ENCODE results near the gene PPP2R2D. TPM values are rescaled to one million over a fixed set of nuclear protein-coding genes. Genes with fewer than 3 reads are reported as not detected.

Gene PPP2R2D
- total and polyA plus RNA-seq, 9 donors: 25.2 to 33.2 (median 28.4) TPM

- H3K4me1 ChIP-seq (ENCODE audit: control insufficient read depth, insufficient read depth, low read length): no peaks in the 10 kb centered on the region
- no peak overlapping the region for H3K4me3 ChIP-seq (ENCODE audit: low read length)
- 76% methylated on average over 12 of the region's 18 CpGs for WGBS (ENCODE audit: insufficient coverage)
- H3K27me3 ChIP-seq (ENCODE audit: control insufficient read depth, insufficient read depth, low read length): peaks cover 10% of the 10 kb centered on the region
- no peak for DNase-seq
- no peaks in the 10 kb centered on the region for H3K36me3 ChIP-seq (ENCODE audit: control insufficient read depth, insufficient read depth, low read length)
- H3K27ac ChIP-seq (ENCODE audit: low read length): no peak overlapping the region
- H3K9me3 ChIP-seq (replicated peaks; ENCODE audit: control insufficient read depth, low read depth, low read length): no peaks in the 10 kb centered on the region
Observed at GRCh38 chr10:131856441-131857094, 44.2 kb upstream of the PPP2R2D start.

GRCh38 chr10:131857156-131858117, 43.4 kb upstream of the PPP2R2D start:
- Histone ChIP-seq H3K9me3 (replicated peaks; ENCODE audit: control insufficient read depth, low read depth, low read length) (no peaks in the 10 kb centered on the region), H3K36me3 (ENCODE audit: control insufficient read depth, insufficient read depth, low read length) (no peaks in the 10 kb centered on the region), H3K4me1 (ENCODE audit: control insufficient read depth, insufficient read depth, low read length) (no peaks in the 10 kb centered on the region), H3K4me3 (ENCODE audit: low read length) (no peak overlapping the region), H3K27me3 (ENCODE audit: control insufficient read depth, insufficient read depth, low read length) (peaks cover 11% of the 10 kb centered on the region), H3K27ac (ENCODE audit: low read length) (no peak overlapping the region)
- WGBS (ENCODE audit: insufficient coverage): 83% methylated on average over 29 of the region's 33 CpGs
- no peak for DNase-seq

GRCh38 chr10:131858118-131858515, 42.7 kb upstream of the PPP2R2D start:
- 58% methylated on average over 11 of the region's 11 CpGs for WGBS (ENCODE audit: insufficient coverage)
- Histone ChIP-seq H3K27ac (ENCODE audit: low read length) (no peak overlapping the region), H3K9me3 (replicated peaks; ENCODE audit: control insufficient read depth, low read depth, low read length) (no peaks in the 10 kb centered on the region), H3K4me3 (ENCODE audit: low read length) (no peak overlapping the region), H3K4me1 (ENCODE audit: control insufficient read depth, insufficient read depth, low read length) (no peaks in the 10 kb centered on the region), H3K36me3 (ENCODE audit: control insufficient read depth, insufficient read depth, low read length) (no peaks in the 10 kb centered on the region), H3K27me3 (ENCODE audit: control insufficient read depth, insufficient read depth, low read length) (peaks cover 14% of the 10 kb centered on the region)
- no peak for DNase-seq

- Histone ChIP-seq H3K9me3 (replicated peaks; ENCODE audit: control insufficient read depth, low read depth, low read length) (no peaks in the 10 kb centered on the region), H3K27me3 (ENCODE audit: control insufficient read depth, insufficient read depth, low read length) (peaks cover 14% of the 10 kb centered on the region), H3K4me3 (ENCODE audit: low read length) (no peak overlapping the region), H3K4me1 (ENCODE audit: control insufficient read depth, insufficient read depth, low read length) (no peaks in the 10 kb centered on the region), H3K27ac (ENCODE audit: low read length) (no peak overlapping the region), H3K36me3 (ENCODE audit: control insufficient read depth, insufficient read depth, low read length) (no peaks in the 10 kb centered on the region)
- no peak for DNase-seq
- 87% methylated on average over 29 of the region's 35 CpGs for WGBS (ENCODE audit: insufficient coverage)
Observed at GRCh38 chr10:131858583-131859340, 42.0 kb upstream of the PPP2R2D start.

- Histone ChIP-seq H3K4me1 (ENCODE audit: control insufficient read depth, insufficient read depth, low read length) (no peaks in the 10 kb centered on the region), H3K9me3 (replicated peaks; ENCODE audit: control insufficient read depth, low read depth, low read length) (no peaks in the 10 kb centered on the region), H3K27me3 (ENCODE audit: control insufficient read depth, insufficient read depth, low read length) (peaks cover 14% of the 10 kb centered on the region), H3K4me3 (ENCODE audit: low read length) (no peak overlapping the region), H3K27ac (ENCODE audit: low read length) (no peak overlapping the region), H3K36me3 (ENCODE audit: control insufficient read depth, insufficient read depth, low read length) (no peaks in the 10 kb centered on the region)
- 76% methylated on average over 9 of the region's 9 CpGs for WGBS (ENCODE audit: insufficient coverage)
- no peak for DNase-seq
Observed at GRCh38 chr10:131859341-131860020, 41.3 kb upstream of the PPP2R2D start.

- Histone ChIP-seq H3K27ac (ENCODE audit: low read length) (no peak overlapping the region), H3K4me3 (ENCODE audit: low read length) (no peak overlapping the region), H3K9me3 (replicated peaks; ENCODE audit: control insufficient read depth, low read depth, low read length) (no peaks in the 10 kb centered on the region), H3K36me3 (ENCODE audit: control insufficient read depth, insufficient read depth, low read length) (no peaks in the 10 kb centered on the region), H3K4me1 (ENCODE audit: control insufficient read depth, insufficient read depth, low read length) (no peaks in the 10 kb centered on the region), H3K27me3 (ENCODE audit: control insufficient read depth, insufficient read depth, low read length) (peaks cover 14% of the 10 kb centered on the region)
- DNase-seq: no peak
- no CpG with 5 or more reads among the region's 7 CpGs for WGBS (ENCODE audit: insufficient coverage)
Observed at GRCh38 chr10:131860311-131860710, 40.5 kb upstream of the PPP2R2D start.

- Histone ChIP-seq H3K9me3 (replicated peaks; ENCODE audit: control insufficient read depth, low read depth, low read length) (no peaks in the 10 kb centered on the region), H3K4me1 (ENCODE audit: control insufficient read depth, insufficient read depth, low read length) (no peaks in the 10 kb centered on the region), H3K27me3 (ENCODE audit: control insufficient read depth, insufficient read depth, low read length) (peaks cover 15% of the 10 kb centered on the region), H3K36me3 (ENCODE audit: control insufficient read depth, insufficient read depth, low read length) (no peaks in the 10 kb centered on the region), H3K4me3 (ENCODE audit: low read length) (no peak overlapping the region), H3K27ac (ENCODE audit: low read length) (no peak overlapping the region)
- no peak for DNase-seq
- 54% methylated on average over 5 of the region's 11 CpGs for WGBS (ENCODE audit: insufficient coverage)
Observed at GRCh38 chr10:131860806-131861440, 39.9 kb upstream of the PPP2R2D start.

- no peak overlapping the region for H3K27ac ChIP-seq (ENCODE audit: low read length)
- peaks cover 16% of the 10 kb centered on the region for H3K27me3 ChIP-seq (ENCODE audit: control insufficient read depth, insufficient read depth, low read length)
- H3K4me3 ChIP-seq (ENCODE audit: low read length): no peak overlapping the region
- 78% methylated on average over 3 of the region's 4 CpGs for WGBS (ENCODE audit: insufficient coverage)
- DNase-seq: no peak
- H3K36me3 ChIP-seq (ENCODE audit: control insufficient read depth, insufficient read depth, low read length): no peaks in the 10 kb centered on the region
- H3K9me3 ChIP-seq (replicated peaks; ENCODE audit: control insufficient read depth, low read depth, low read length): no peaks in the 10 kb centered on the region
- H3K4me1 ChIP-seq (ENCODE audit: control insufficient read depth, insufficient read depth, low read length): no peaks in the 10 kb centered on the region
Observed at GRCh38 chr10:131862548-131862947, 38.3 kb upstream of the PPP2R2D start.

GRCh38 chr10:131865223-131865917, 35.4 kb upstream of the PPP2R2D start:
- Histone ChIP-seq H3K27me3 (ENCODE audit: control insufficient read depth, insufficient read depth, low read length) (peaks cover 16% of the 10 kb centered on the region), H3K36me3 (ENCODE audit: control insufficient read depth, insufficient read depth, low read length) (no peaks in the 10 kb centered on the region), H3K4me3 (ENCODE audit: low read length) (no peak overlapping the region), H3K4me1 (ENCODE audit: control insufficient read depth, insufficient read depth, low read length) (no peaks in the 10 kb centered on the region), H3K9me3 (replicated peaks; ENCODE audit: control insufficient read depth, low read depth, low read length) (no peaks in the 10 kb centered on the region), H3K27ac (ENCODE audit: low read length) (no peak overlapping the region)
- DNase-seq: no peak
- WGBS (ENCODE audit: insufficient coverage): 75% methylated on average over 13 of the region's 14 CpGs
